MCF 10A (cell line): ENCODE measurements around the gene APAF1. TPM values are rescaled to one million over a fixed set of nuclear protein-coding genes. Genes with fewer than 3 reads are reported as not detected.

Source experiments
- BruUV-seq: library from RNA; stranded (reverse); fragments of 400-500 nt; replicated peaks from 2 replicates; lab custom pipeline; 2021; lab: Mats Ljungman, UMichigan
- CTCF ChIA-PET: fragments of 300-600 bp; sonication (Branson Sonifier 250); formaldehyde crosslinking; extraction: SDS; loops from one replicate; lab custom pipeline; 2021; ENCODE audit warnings: antibody characterized with exemption, inconsistent platforms; lab: Yijun Ruan, JAX
- POLR2A ChIA-PET: fragments of 300-600, 350-650 bp; sonication (Branson Sonifier 250); formaldehyde crosslinking; extraction: SDS; loops from one replicate; lab custom pipeline; 2020; ENCODE audit warnings: antibody characterized with exemption, inconsistent platforms; lab: Yijun Ruan, JAX
- DNase-seq: peaks from one replicate; pipeline ENCODE4 v3.0.0-alpha.2; 2018; ENCODE audit not compliant: unreplicated experiment
- H3K27ac Mint-ChIP-seq: one replicate; pipeline ENCODE4 v1.8.0; 2022; ENCODE audit warnings: mild to moderate bottlenecking, low read depth, mixed read lengths; ENCODE audit not compliant: unreplicated experiment
- H3K27me3 Mint-ChIP-seq: one replicate; pipeline ENCODE4 v1.8.0; 2022; ENCODE audit warnings: mixed read lengths; ENCODE audit not compliant: insufficient read depth, unreplicated experiment
- H3K36me3 Mint-ChIP-seq: one replicate; pipeline ENCODE4 v1.8.0; 2022; ENCODE audit warnings: mild to moderate bottlenecking, moderate library complexity, mixed read lengths; ENCODE audit not compliant: insufficient read depth, unreplicated experiment
- H3K4me1 Mint-ChIP-seq: one replicate; pipeline ENCODE4 v1.8.0; 2022; ENCODE audit warnings: mixed read lengths; ENCODE audit not compliant: insufficient read depth, unreplicated experiment
- H3K4me3 Mint-ChIP-seq: one replicate; pipeline ENCODE4 v1.8.0; 2022; ENCODE audit warnings: mild to moderate bottlenecking, moderate library complexity, mixed read lengths; ENCODE audit not compliant: unreplicated experiment
- H3K9me3 Mint-ChIP-seq: one replicate; pipeline ENCODE4 v1.8.0; 2022; ENCODE audit warnings: mixed read lengths; ENCODE audit not compliant: unreplicated experiment
- intact Hi-C: fragments of 100-400 bp; cut with micrococcal nuclease; formaldehyde crosslinking; loops from 2 replicates; pipeline ENCODE4 v1.14.1; 2022
- total RNA-seq: library from RNA; stranded (reverse); gene quantifications from 2 replicates; pipeline ENCODE4 v1.2.3, GENCODE V29; 2022
- TF ChIP-seq, protein P1 (sequence below): fragments of 200-600 bp; IDR thresholded peaks from one replicate; pipeline ENCODE4 v1.8.0; 2022; ENCODE audit warnings: antibody characterized with exemption, mild to moderate bottlenecking; ENCODE audit not compliant: unreplicated experiment

APAF1 gene
- total RNA-seq, 1 experiment from 2014 or later = 5.9 TPM

DNA sequence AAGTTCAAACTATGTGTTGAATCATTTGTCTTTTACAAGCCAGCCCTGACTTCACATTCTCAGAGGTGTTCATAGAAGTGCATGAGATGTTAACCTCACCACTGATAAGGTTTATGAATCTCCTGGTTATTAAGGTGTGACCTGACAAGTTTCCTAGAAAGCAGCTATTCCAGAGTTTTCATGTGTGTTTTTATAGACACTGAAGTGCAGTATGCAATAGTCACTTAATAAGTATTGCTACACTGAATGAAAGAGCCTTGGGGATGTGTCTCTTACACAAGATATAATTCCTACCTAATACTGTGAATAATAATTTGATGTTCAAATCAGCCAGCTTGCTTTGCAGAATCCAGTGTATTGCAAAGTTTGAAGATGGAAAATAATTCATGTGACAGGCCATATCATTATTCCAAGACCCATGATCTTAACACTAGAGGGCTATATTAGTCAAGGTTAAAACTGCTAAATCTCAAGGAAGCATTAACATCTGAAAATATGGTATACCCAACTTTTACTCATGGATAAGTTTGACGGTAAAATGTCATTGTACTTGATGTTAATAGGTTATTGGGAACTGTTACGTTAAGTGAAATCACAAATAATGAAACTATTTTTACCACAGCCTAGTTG lies 38.6 kb upstream of the APAF1 start:
- CTCF ChIA-PET = interaction anchor here (0.7 to 4.5 kb wide), 14 partner anchors 10 to 436 kb away, joined by 3 to 20 read pairs (median 4); partner anchors contain the start of genes IKBIP and SLC25A3
- intact Hi-C loops = loop anchor here (1.0 kb wide), 2 partner anchors 39 to 48 kb away; partner anchors contain the start of gene APAF1

GRCh38 chr12:98610596-98610995 lies 34.5 kb upstream of the APAF1 start:
- no peaks in the 10 kb centered on the region for H3K9me3 Mint-ChIP-seq
- DNase-seq = no peak
- no peaks in the 10 kb centered on the region for H3K27me3 Mint-ChIP-seq
- POLR2A ChIA-PET = interaction anchor here (0.6 to 5.1 kb wide), 5 partner anchors 11 to 57 kb away, joined by 3 to 37 read pairs (median 3); partner anchors contain the start of gene SLC25A3
- BruUV-seq = no TSS peak
- H3K4me1 Mint-ChIP-seq = no peaks in the 10 kb centered on the region
- TF ChIP-seq, protein P1, sequence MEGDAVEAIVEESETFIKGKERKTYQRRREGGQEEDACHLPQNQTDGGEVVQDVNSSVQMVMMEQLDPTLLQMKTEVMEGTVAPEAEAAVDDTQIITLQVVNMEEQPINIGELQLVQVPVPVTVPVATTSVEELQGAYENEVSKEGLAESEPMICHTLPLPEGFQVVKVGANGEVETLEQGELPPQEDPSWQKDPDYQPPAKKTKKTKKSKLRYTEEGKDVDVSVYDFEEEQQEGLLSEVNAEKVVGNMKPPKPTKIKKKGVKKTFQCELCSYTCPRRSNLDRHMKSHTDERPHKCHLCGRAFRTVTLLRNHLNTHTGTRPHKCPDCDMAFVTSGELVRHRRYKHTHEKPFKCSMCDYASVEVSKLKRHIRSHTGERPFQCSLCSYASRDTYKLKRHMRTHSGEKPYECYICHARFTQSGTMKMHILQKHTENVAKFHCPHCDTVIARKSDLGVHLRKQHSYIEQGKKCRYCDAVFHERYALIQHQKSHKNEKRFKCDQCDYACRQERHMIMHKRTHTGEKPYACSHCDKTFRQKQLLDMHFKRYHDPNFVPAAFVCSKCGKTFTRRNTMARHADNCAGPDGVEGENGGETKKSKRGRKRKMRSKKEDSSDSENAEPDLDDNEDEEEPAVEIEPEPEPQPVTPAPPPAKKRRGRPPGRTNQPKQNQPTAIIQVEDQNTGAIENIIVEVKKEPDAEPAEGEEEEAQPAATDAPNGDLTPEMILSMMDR = no peak
- intact Hi-C loops = no loop called here
- H3K4me3 Mint-ChIP-seq = no peak overlapping the region
- CTCF ChIA-PET = interaction anchor here (1.3 to 1.5 kb wide), 2 partner anchors 16 to 26 kb away, joined by 4 read pairs; no protein-coding TSS in a partner anchor
- H3K27ac Mint-ChIP-seq = no peak overlapping the region
- no peaks in the 10 kb centered on the region for H3K36me3 Mint-ChIP-seq

More for the DNA sequence above, 38.6 kb upstream of the APAF1 start:
- H3K9me3 Mint-ChIP-seq = no peaks in the 10 kb centered on the region
- TF ChIP-seq, protein P1 = peak; percentile 10
- no peaks in the 10 kb centered on the region for H3K4me1 Mint-ChIP-seq
- peaks cover 40% of the 10 kb centered on the region for H3K36me3 Mint-ChIP-seq
- H3K4me3 Mint-ChIP-seq = no peak overlapping the region
- no TSS peak for BruUV-seq
- peak; percentile 14 for DNase-seq
- H3K27ac Mint-ChIP-seq = no peak overlapping the region
- H3K27me3 Mint-ChIP-seq = no peaks in the 10 kb centered on the region
- POLR2A ChIA-PET = interaction anchor here (0.6 to 5.1 kb wide), 4 partner anchors 12 to 1308 kb away, joined by 3 to 37 read pairs (median 3); partner anchors contain the start of gene SLC25A3

GRCh38 chr12:98612696-98613334 lies 32.3 kb upstream of the APAF1 start:
- CTCF ChIA-PET = no interaction called here
- Mint-ChIP-seq H3K27ac (no peak overlapping the region), H3K9me3 (no peaks in the 10 kb centered on the region), H3K36me3 (no peaks in the 10 kb centered on the region), H3K4me3 (no peak overlapping the region), H3K4me1 (no peaks in the 10 kb centered on the region), H3K27me3 (no peaks in the 10 kb centered on the region)
- no TSS peak for BruUV-seq
- intact Hi-C loops = no loop called here
- TF ChIP-seq, protein P1 = no peak
- POLR2A ChIA-PET = interaction anchor here (1.4 to 3.5 kb wide), 2 partner anchors 10 to 19 kb away, joined by 3 to 13 read pairs; partner anchors contain the start of gene SLC25A3
- DNase-seq = no peak

GRCh38 chr12:98618952-98619351 lies 26.1 kb upstream of the APAF1 start:
- H3K36me3 Mint-ChIP-seq = no peaks in the 10 kb centered on the region
- H3K4me3 Mint-ChIP-seq = no peak overlapping the region
- no peaks in the 10 kb centered on the region for H3K27me3 Mint-ChIP-seq
- peak; percentile 71 for DNase-seq
- ChIA-PET POLR2A (interaction anchor here (0.9 to 3.0 kb wide), 5 partner anchors 9 to 32 kb away, joined by 3 to 21 read pairs (median 3); partner anchors contain the start of genes IKBIP and SLC25A3), CTCF (interaction anchor here (0.5 to 1.6 kb wide), 3 partner anchors 25 to 1682 kb away, joined by 3 to 4 read pairs (median 3); no protein-coding TSS in a partner anchor)
- TF ChIP-seq, protein P1 = no peak
- H3K9me3 Mint-ChIP-seq = no peaks in the 10 kb centered on the region
- H3K4me1 Mint-ChIP-seq = peaks cover 6% of the 10 kb centered on the region
- intact Hi-C loops = no loop called here
- no TSS peak for BruUV-seq
- H3K27ac Mint-ChIP-seq = no peak overlapping the region
